Measurements from ENCODE around the gene GMEB2. TPM values are rescaled to one million over a fixed set of nuclear protein-coding genes. Genes with fewer than 3 reads are reported as not detected.

GMEB2 gene
- total RNA-seq, 1 experiment from 2014 or later = 14.3 TPM

- Histone ChIP-seq H3K9ac (ENCODE audit: extremely low read depth, insufficient read length, low read length) (no peak overlapping the region), H2AFZ (ENCODE audit: low read length) (no peak overlapping the region), H3K18ac (ENCODE audit: insufficient read length, low read depth, low read length) (no peak overlapping the region), H3K23ac (ENCODE audit: insufficient read length, low read depth, low read length) (no peak overlapping the region), H2AK5ac (ENCODE audit: insufficient read length, low read length) (no peak overlapping the region), H4K91ac (ENCODE audit: insufficient read length, low read depth, low read length) (no peak overlapping the region), H4K8ac (replicated peaks; ENCODE audit: insufficient read length, low read depth, low read length) (no peak overlapping the region), H3K14ac (ENCODE audit: insufficient read depth, low read length) (no peak overlapping the region), H2BK20ac (ENCODE audit: low read depth, low read length, poor library complexity, severe bottlenecking) (no peak overlapping the region), H3K27ac (ENCODE audit: insufficient read length, low read depth, low read length) (no peak overlapping the region), H4K20me1 (ENCODE audit: control insufficient read depth, insufficient read depth, insufficient read length) (no peaks in the 10 kb centered on the region), H3K27me3 (ENCODE audit: insufficient read depth, low read length) (no peaks in the 10 kb centered on the region), H4K5ac (ENCODE audit: insufficient read length, low read depth, low read length) (no peak overlapping the region), H2BK5ac (ENCODE audit: insufficient read length, low read length) (no peak overlapping the region), H3K4me1 (ENCODE audit: insufficient read depth, low read length) (no peaks in the 10 kb centered on the region), H2BK120ac (ENCODE audit: low read depth, low read length, poor library complexity, severe bottlenecking) (no peak overlapping the region), H3K79me1 (ENCODE audit: insufficient read depth, low read depth, low read length, poor library complexity, severe bottlenecking) (no peaks in the 10 kb centered on the region), H3T11ph (ENCODE audit: low read length) (no peak overlapping the region), H2BK15ac (ENCODE audit: low read depth, low read length) (no peak overlapping the region), H3K23me2 (ENCODE audit: insufficient read length, low read depth, low read length, poor library complexity, severe bottlenecking) (no peaks in the 10 kb centered on the region), H3K9me3 (ENCODE audit: control insufficient read depth, low read depth, low read length) (no peaks in the 10 kb centered on the region), H3K56ac (ENCODE audit: insufficient read length, low read depth, low read length) (no peak overlapping the region), H3K4ac (ENCODE audit: low read depth, low read length) (no peak overlapping the region), H2BK12ac (ENCODE audit: insufficient read length, low read depth, low read length) (no peak overlapping the region), H3K79me2 (ENCODE audit: insufficient read depth, low read length) (no peaks in the 10 kb centered on the region), H3K4me2 (ENCODE audit: insufficient read depth, insufficient read length, low read length) (no peak overlapping the region)
- Mint-ChIP-seq H3K4me1 (no peaks in the 10 kb centered on the region), H3K4me3 (no peak overlapping the region), H3K9me3 (no peaks in the 10 kb centered on the region), H3K27me3 (ENCODE audit: low read depth) (no peaks in the 10 kb centered on the region), H3K36me3 (ENCODE audit: insufficient read depth in 1 of 3, low read depth in 3 of 3) (no peaks in the 10 kb centered on the region), H3K27ac (no peak overlapping the region)
- TF ChIP-seq CTCF (conservative IDR thresholded peaks at IDR 0.05) = no peak
- no CpG with 5 or more reads among the region's 37 CpGs for WGBS (ENCODE audit: extremely low coverage, insufficient read length, low lambda C conversion rate)
- no peak for DNase-seq
These were observed 59.3 kb downstream of the GMEB2 start for GRCh38 chr20:63567386-63568169.
